ENCODE measurements around the gene CRIP2. TPM values are rescaled to one million over a fixed set of nuclear protein-coding genes. Genes with fewer than 3 reads are reported as not detected.

CRIP2 gene
- total and polyA plus RNA-seq, 2 of the 8 experiments (the other 6 are each of a cell fraction or from before 2014, with no cell fraction given): 4.2 to 13.5 TPM

DNA sequence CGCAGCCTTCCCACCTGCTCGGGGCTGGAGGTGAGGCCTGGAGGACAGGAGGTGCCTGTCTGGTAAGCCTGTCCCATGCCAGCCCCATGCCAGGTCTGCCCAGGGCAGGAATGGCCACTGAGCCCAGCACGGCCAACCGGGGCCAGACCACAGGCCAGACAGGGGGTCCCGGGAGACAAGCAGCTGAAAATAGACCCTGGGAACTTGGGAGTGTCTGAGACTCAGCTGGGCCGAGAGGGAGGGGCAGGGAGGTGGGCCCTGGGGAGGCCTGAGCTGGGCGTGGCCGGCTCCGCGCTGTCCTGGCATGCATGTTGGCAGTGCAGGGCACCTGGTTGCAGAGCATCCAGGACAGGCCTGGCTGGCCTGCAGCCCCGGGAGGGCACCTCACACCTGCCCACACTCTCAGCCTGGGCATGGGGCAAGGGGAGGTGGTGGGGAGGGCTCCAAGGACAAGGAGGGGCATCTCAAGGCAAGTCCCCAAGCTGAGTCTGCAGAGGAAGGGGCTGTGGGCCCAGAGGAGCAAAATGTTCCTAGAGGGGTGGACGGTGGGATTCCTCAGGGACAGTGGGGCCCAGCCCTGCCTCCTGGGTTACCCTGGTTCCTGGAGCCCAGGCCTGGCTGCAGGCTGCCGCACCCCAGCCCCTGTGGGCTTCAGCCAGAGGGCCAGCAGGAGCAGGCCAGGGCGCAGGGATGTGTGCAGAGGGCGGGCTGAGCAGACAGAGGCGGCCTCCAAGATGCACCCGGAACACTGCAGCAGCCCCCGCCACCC, 8.9 kb downstream of the CRIP2 start (continued):
- TF ChIP-seq SP1 (IDR thresholded peaks at IDR 0.05; ENCODE audit: low read depth, low read length) (no peak), SIN3A (conservative IDR thresholded peaks at IDR 0.05 in 1 of 2, IDR thresholded peaks at IDR 0.05 in 1 of 2; ENCODE audit: low read depth in 1 of 2, low read length in 2 of 2) (no peak), CTBP2 (IDR thresholded peaks at IDR 0.05; ENCODE audit: borderline replicate concordance, insufficient read depth, insufficient read length, low read length) (no peak), POLR2AphosphoS5 (IDR thresholded peaks at IDR 0.05; ENCODE audit: low read depth, low read length) (no peak), ATF3 (IDR thresholded peaks at IDR 0.05; ENCODE audit: insufficient read depth, low read depth, low read length) (no peak), SP4 (IDR thresholded peaks at IDR 0.05; ENCODE audit: low read length) (no peak), FOSL1 (IDR thresholded peaks at IDR 0.05; ENCODE audit: insufficient read depth, low read depth, low read length) (no peak), MAFK (IDR thresholded peaks at IDR 0.05; ENCODE audit: low read depth, low read length) (no peak), GTF2F1 (IDR thresholded peaks at IDR 0.05; ENCODE audit: borderline replicate concordance, low read depth, low read length) (no peak), KDM1A (IDR thresholded peaks at IDR 0.05; ENCODE audit: borderline replicate concordance, low read length) (no peak), CEBPB (IDR thresholded peaks at IDR 0.05; ENCODE audit: low read depth, low read length) (no peak)
- TF ChIP-seq, protein P1, sequence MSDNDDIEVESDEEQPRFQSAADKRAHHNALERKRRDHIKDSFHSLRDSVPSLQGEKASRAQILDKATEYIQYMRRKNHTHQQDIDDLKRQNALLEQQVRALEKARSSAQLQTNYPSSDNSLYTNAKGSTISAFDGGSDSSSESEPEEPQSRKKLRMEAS (IDR thresholded peaks at IDR 0.05): no peak
